ENCODE results near the gene NCAM1. TPM values are rescaled to one million over a fixed set of nuclear protein-coding genes. Genes with fewer than 3 reads are reported as not detected.

Gene NCAM1
- total RNA-seq, 6 donors from 2014 or later, result 1.4 to 15.3 (median 2.5) TPM

GRCh38 chr11:112961751-112962578 is 745 bp downstream of the NCAM1 start:
- peak in 1 of 2 donors; percentile 62 for ATAC-seq (ENCODE audit: low FRiP score in 2 of 2)

GRCh38 chr11:112962579-112963367 is 1.6 kb downstream of the NCAM1 start:
- Histone ChIP-seq H3K4me3 (peak overlapping the region in 3 of 4 donors; percentile 42 to 54 (median 45)), H3K4me1 (peaks cover 24 to 31% (median 28%) of the 10 kb centered on the region in 4 donors), H3K9me3 (no peaks in the 10 kb centered on the region), H3K36me3 (no peaks in the 10 kb centered on the region), H3K27me3 (peaks cover 0 to 32% (median 15%) of the 10 kb centered on the region in 4 donors), H3K27ac (no peak overlapping the region)
- ATAC-seq (ENCODE audit: low FRiP score in 2 of 2) (peak in 1 of 2 donors; percentile 77), DNase-seq (peak in 1 of 2 donors; percentile 86)
- TF ChIP-seq POLR2A (IDR thresholded peaks at IDR 0.05) (no peak), EP300 (IDR thresholded peaks at IDR 0.05) (no peak), POLR2AphosphoS5 (IDR thresholded peaks at IDR 0.05) (no peak), CTCF (IDR thresholded peaks at IDR 0.05) (no peak)
- 0 to 1% methylated on average over 12 to 29 of the region's 67 CpGs for WGBS, 2 donors

More at GRCh38 chr11:112961751-112962578, 745 bp downstream of the NCAM1 start:
- peaks cover 0 to 32% (median 15%) of the 10 kb centered on the region in 4 donors for H3K27me3 ChIP-seq
- peaks cover 24 to 31% (median 28%) of the 10 kb centered on the region in 4 donors for H3K4me1 ChIP-seq
- H3K4me3 ChIP-seq, result peak overlapping the region; percentile 21 to 54 (median 44)
- TF ChIP-seq POLR2A (IDR thresholded peaks at IDR 0.05) (no peak), CTCF (IDR thresholded peaks at IDR 0.05) (no peak), POLR2AphosphoS5 (IDR thresholded peaks at IDR 0.05) (no peak), EP300 (IDR thresholded peaks at IDR 0.05) (no peak)
- 0 to 2% methylated on average over 8 to 72 of the region's 82 CpGs for WGBS, 2 donors
- H3K9me3 ChIP-seq, result no peaks in the 10 kb centered on the region
- H3K27ac ChIP-seq, result no peak overlapping the region
- H3K36me3 ChIP-seq, result no peaks in the 10 kb centered on the region
- DNase-seq, result peak in 1 of 2 donors; percentile 84

DNA sequence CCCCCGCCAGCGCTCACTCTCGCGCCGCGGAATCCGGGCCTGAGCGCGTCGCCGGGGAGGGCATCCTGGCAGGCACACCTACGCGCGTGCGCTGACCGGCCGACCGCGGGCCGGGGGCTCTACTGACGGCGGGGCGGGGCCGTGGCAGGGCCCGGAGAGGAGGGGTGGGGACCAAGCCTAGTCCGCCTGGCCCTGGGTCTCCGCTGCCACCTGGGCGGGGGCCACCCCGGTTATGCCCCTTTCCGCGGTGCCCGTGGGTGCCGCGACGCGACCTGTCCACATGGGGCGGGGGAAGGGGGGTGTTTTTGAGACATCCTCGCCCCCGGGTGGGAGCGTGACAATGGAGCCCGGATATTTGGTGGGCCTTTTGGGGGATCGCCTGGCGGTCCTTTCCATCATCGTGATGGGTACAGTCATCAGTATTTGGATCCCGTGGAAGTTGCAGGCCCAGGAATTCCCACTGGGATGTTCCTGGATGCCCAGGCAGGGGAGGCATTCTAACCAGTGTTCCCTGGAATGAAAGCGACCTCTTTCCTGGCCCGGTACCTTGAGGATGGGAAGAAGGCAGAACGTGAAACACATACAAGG is 2.2 kb downstream of the NCAM1 start:
- no peak for TF ChIP-seq CTCF (IDR thresholded peaks at IDR 0.05)
- no peak for TF ChIP-seq POLR2A (IDR thresholded peaks at IDR 0.05)
- TF ChIP-seq EP300 (IDR thresholded peaks at IDR 0.05), result no peak
- no peak for TF ChIP-seq POLR2AphosphoS5 (IDR thresholded peaks at IDR 0.05)
- no peak for ATAC-seq (ENCODE audit: low FRiP score in 2 of 2)
- no peak overlapping the region for H3K27ac ChIP-seq
- H3K36me3 ChIP-seq, result no peaks in the 10 kb centered on the region
- peaks cover 0 to 32% (median 15%) of the 10 kb centered on the region in 4 donors for H3K27me3 ChIP-seq
- H3K4me3 ChIP-seq, result peak overlapping the region in 3 of 4 donors; percentile 42 to 54 (median 45)
- peaks cover 24 to 31% (median 28%) of the 10 kb centered on the region in 4 donors for H3K4me1 ChIP-seq
- WGBS, 2 donors, result 18 to 53% methylated on average over 3 to 21 of the region's 48 CpGs
- DNase-seq, result peak in 1 of 2 donors; percentile 74
- H3K9me3 ChIP-seq, result no peaks in the 10 kb centered on the region

- no peaks in the 10 kb centered on the region for H3K36me3 ChIP-seq
- H3K27ac ChIP-seq, result no peak overlapping the region
- no peak overlapping the region for H3K4me3 ChIP-seq
- 46 to 51% methylated on average over 4 of the region's 4 CpGs for WGBS, 2 donors
- no peaks in the 10 kb centered on the region for H3K9me3 ChIP-seq
- peaks cover 24 to 30% (median 28%) of the 10 kb centered on the region in 4 donors for H3K4me1 ChIP-seq
- peaks cover 0 to 30% (median 14%) of the 10 kb centered on the region in 4 donors for H3K27me3 ChIP-seq
- DNase-seq (no peak), ATAC-seq (ENCODE audit: low FRiP score in 2 of 2) (no peak)
- no peak for TF ChIP-seq POLR2AphosphoS5 (IDR thresholded peaks at IDR 0.05)
- TF ChIP-seq CTCF (IDR thresholded peaks at IDR 0.05), result no peak
- TF ChIP-seq EP300 (IDR thresholded peaks at IDR 0.05), result no peak
Measured at GRCh38 chr11:112965656-112966055, 4.4 kb downstream of the NCAM1 start.

Data from upper lobe of left lung (tissue), 6 donors.